Osteoblast (primary cell): ENCODE measurements around the gene CCL20. TPM values are rescaled to one million over a fixed set of nuclear protein-coding genes. Genes with fewer than 3 reads are reported as not detected.

Source experiments
- DNase-seq: peaks from one replicate; pipeline ENCODE4 v3.0.0; 2011; ENCODE audit warnings: low spot score, mixed read lengths; ENCODE audit not compliant: insufficient read length; ENCODE audit errors: missing footprints
- H2AFZ ChIP-seq: 2 replicates; pipeline ENCODE4 v1.6.0; 2011; ENCODE audit warnings: mild to moderate bottlenecking, low read length
- H3K27ac ChIP-seq: 2 replicates; pipeline ENCODE4 v1.5.1; 2011; ENCODE audit warnings: mild to moderate bottlenecking, low read depth, low read length, moderate library complexity
- H3K27me3 ChIP-seq: 2 replicates; pipeline ENCODE4 v1.6.0; 2012; ENCODE audit warnings: mild to moderate bottlenecking, control low read depth, inconsistent platforms, low read length, moderate library complexity; ENCODE audit not compliant: insufficient read depth
- H3K36me3 ChIP-seq: 2 replicates; pipeline ENCODE4 v1.5.1; 2011; ENCODE audit warnings: mild to moderate bottlenecking, low read length, control low read depth, moderate library complexity; ENCODE audit not compliant: insufficient read depth
- H3K4me1 ChIP-seq: 2 replicates; pipeline ENCODE4 v1.5.1; 2011; ENCODE audit warnings: mild to moderate bottlenecking, low read length, control low read depth, moderate library complexity; ENCODE audit not compliant: insufficient read depth
- H3K4me2 ChIP-seq: 2 replicates; pipeline ENCODE4 v1.6.0; 2011; ENCODE audit warnings: mild to moderate bottlenecking, low read length; ENCODE audit not compliant: insufficient read depth
- H3K4me3 ChIP-seq: fragments of 200-600 bp; sonication (generic); 3 replicates; pipeline ENCODE4 v1.5.1; 2012; ENCODE audit warnings: mild to moderate bottlenecking, low read length, inconsistent platforms; ENCODE audit not compliant: insufficient read depth
- H3K79me2 ChIP-seq: 2 replicates; pipeline ENCODE4 v1.6.0; 2012; ENCODE audit warnings: mild to moderate bottlenecking, low read length, control low read depth, inconsistent platforms; ENCODE audit not compliant: insufficient read depth
- H3K9me3 ChIP-seq: 2 replicates; pipeline ENCODE4 v1.5.1; 2011; ENCODE audit warnings: low read depth, low read length, control low read depth
- H4K20me1 ChIP-seq: 2 replicates; pipeline ENCODE4 v1.6.0; 2012; ENCODE audit warnings: mild to moderate bottlenecking, low read length, control low read depth; ENCODE audit not compliant: insufficient read depth
- total RNA-seq: library from RNA; depleted of rRNA; stranded (reverse); fragments of >200 nt; gene quantifications from 2 replicates; pipeline ENCODE4 v1.2.3, GENCODE V29; 2012
- TF ChIP-seq, protein P1 (sequence below): IDR thresholded peaks from 2 replicates; pipeline ENCODE4 v1.5.1; 2011; ENCODE audit warnings: mild to moderate bottlenecking, low read depth, low read length, moderate library complexity; ENCODE audit errors: extremely low read depth

Gene CCL20
- total RNA-seq, 1 donor: 1.1 TPM

GRCh38 chr2:227780981-227781615 is 32.5 kb upstream of the CCL20 start:
- H3K27me3 ChIP-seq: no peaks in the 10 kb centered on the region
- H3K27ac ChIP-seq: no peak overlapping the region
- H3K4me3 ChIP-seq: no peak overlapping the region
- TF ChIP-seq, protein P1, sequence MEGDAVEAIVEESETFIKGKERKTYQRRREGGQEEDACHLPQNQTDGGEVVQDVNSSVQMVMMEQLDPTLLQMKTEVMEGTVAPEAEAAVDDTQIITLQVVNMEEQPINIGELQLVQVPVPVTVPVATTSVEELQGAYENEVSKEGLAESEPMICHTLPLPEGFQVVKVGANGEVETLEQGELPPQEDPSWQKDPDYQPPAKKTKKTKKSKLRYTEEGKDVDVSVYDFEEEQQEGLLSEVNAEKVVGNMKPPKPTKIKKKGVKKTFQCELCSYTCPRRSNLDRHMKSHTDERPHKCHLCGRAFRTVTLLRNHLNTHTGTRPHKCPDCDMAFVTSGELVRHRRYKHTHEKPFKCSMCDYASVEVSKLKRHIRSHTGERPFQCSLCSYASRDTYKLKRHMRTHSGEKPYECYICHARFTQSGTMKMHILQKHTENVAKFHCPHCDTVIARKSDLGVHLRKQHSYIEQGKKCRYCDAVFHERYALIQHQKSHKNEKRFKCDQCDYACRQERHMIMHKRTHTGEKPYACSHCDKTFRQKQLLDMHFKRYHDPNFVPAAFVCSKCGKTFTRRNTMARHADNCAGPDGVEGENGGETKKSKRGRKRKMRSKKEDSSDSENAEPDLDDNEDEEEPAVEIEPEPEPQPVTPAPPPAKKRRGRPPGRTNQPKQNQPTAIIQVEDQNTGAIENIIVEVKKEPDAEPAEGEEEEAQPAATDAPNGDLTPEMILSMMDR: no peak
- H3K36me3 ChIP-seq: no peaks in the 10 kb centered on the region
- no peak overlapping the region for H3K4me2 ChIP-seq
- no peaks in the 10 kb centered on the region for H3K79me2 ChIP-seq
- H4K20me1 ChIP-seq: no peaks in the 10 kb centered on the region
- H3K9me3 ChIP-seq: no peaks in the 10 kb centered on the region
- H2AFZ ChIP-seq: no peak overlapping the region
- DNase-seq: no peak
- no peaks in the 10 kb centered on the region for H3K4me1 ChIP-seq

DNA sequence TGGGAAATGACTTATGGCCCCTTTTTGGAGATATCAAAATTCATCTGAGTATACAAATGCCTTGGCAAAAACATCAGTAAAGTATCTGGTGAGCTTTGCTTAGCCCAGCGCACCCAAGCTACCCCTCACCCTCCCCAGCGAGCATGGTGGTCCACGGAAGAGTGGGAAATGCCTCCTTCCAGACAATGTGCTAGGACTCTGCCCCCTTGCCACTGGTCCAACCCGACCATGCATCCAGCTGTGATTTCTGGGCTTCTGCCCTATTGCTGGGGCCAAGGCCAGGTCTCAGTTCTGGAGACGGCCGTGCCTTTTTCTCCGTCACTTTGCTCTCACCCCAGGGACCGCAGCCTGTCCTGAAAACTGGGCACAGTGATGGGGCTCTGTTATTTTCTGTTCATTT is 31.8 kb upstream of the CCL20 start:
- Histone ChIP-seq H3K4me3 (no peak overlapping the region), H2AFZ (no peak overlapping the region), H3K79me2 (no peaks in the 10 kb centered on the region), H3K4me2 (no peak overlapping the region), H3K27ac (no peak overlapping the region), H3K36me3 (no peaks in the 10 kb centered on the region), H4K20me1 (no peaks in the 10 kb centered on the region), H3K27me3 (no peaks in the 10 kb centered on the region), H3K9me3 (no peaks in the 10 kb centered on the region), H3K4me1 (no peaks in the 10 kb centered on the region)
- no peak for DNase-seq
- TF ChIP-seq, protein P1: no peak

DNA sequence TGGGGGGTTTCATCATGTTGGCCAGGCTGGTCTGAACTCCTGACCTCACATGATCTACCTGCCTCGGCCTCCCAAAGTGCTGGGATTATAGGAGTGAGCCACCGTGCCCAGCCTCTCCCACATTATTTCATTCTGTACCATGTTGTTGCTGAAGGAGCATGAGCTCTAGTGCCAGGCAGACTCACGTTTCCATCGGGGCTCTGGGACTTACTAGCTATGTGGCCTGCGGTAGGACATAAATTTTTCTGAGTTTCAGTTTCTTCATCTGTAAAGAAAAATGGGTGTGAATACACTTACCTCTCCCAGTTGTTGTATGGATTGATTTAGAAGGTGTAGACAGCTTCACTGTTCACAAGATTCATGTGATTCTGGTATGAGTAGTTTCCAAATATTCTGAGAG is 30.8 kb upstream of the CCL20 start:
- Histone ChIP-seq H3K27me3 (no peaks in the 10 kb centered on the region), H3K4me3 (no peak overlapping the region), H3K4me1 (no peaks in the 10 kb centered on the region), H2AFZ (no peak overlapping the region), H3K4me2 (no peak overlapping the region), H3K9me3 (no peaks in the 10 kb centered on the region), H3K36me3 (no peaks in the 10 kb centered on the region), H3K79me2 (no peaks in the 10 kb centered on the region), H3K27ac (no peak overlapping the region), H4K20me1 (no peaks in the 10 kb centered on the region)
- no peak for DNase-seq
- TF ChIP-seq, protein P1: no peak

DNA sequence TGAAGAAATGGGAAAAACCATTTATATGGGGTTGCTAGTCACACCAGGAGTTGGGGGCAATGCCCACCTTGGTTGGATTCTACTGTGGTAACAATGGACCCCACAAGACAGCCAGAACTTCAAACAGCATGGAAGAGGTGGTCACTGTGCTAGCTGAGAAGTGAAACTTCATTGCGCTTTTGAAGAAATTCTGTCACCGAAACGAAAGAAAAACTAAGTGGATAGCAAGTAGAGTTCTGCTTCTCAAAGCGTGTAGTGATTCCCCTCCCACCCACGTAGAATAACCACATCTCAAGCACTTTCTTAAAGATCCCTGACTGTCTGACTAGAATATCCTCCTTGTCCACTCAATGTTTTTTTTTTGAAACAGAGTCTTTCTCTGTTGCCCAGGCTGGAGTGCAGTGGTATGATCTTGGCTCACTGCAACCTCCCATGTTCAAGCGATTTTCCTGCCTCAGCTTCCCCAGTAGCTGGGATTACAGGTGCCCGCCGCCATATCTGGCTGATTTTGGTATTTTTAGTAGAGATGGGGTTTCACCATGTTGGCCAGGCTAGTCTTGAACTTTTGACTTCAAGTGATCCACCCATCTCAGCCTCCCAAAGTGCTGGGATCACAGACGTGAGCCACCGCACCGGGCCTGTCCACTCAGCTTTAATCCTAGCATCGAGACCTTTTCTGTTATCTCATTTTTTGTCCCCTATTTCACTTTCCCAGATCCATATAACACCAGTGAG is 30.1 kb upstream of the CCL20 start:
- TF ChIP-seq, protein P1: no peak
- H3K27ac ChIP-seq: no peak overlapping the region

More for the DNA sequence above, 30.1 kb upstream of the CCL20 start:
- H3K27me3 ChIP-seq: no peaks in the 10 kb centered on the region
- no peaks in the 10 kb centered on the region for H4K20me1 ChIP-seq
- H3K4me3 ChIP-seq: no peak overlapping the region
- H3K4me2 ChIP-seq: no peak overlapping the region
- no peaks in the 10 kb centered on the region for H3K36me3 ChIP-seq
- no peak overlapping the region for H2AFZ ChIP-seq
- no peaks in the 10 kb centered on the region for H3K9me3 ChIP-seq
- no peaks in the 10 kb centered on the region for H3K4me1 ChIP-seq
- DNase-seq: no peak
- H3K79me2 ChIP-seq: no peaks in the 10 kb centered on the region
